ES-I3 (cell line): ENCODE data around the gene SMARCC2.
"Not testable (repeated sequence)": the region's sequence is repeated elsewhere in the genome, so short reads cannot be mapped to it uniquely, and the experiment has no call there.

Experiments used
- H3K36me3 ChIP-seq: 2 replicates; pipeline ENCODE4 v1.6.1; 2013; ENCODE audit warnings: mild to moderate bottlenecking, low read length, control low read depth, moderate library complexity; ENCODE audit not compliant: insufficient read depth
- H3K4me1 ChIP-seq: 2 replicates; pipeline ENCODE4 v1.6.1; 2013; ENCODE audit warnings: mild to moderate bottlenecking, control low read depth, low read length; ENCODE audit not compliant: insufficient read depth
- H3K9ac ChIP-seq: 2 replicates; pipeline ENCODE4 v1.6.1; 2013; ENCODE audit warnings: low read depth, mild to moderate bottlenecking, low read length, moderate library complexity
- H3K9me3 ChIP-seq: 2 replicates; pipeline ENCODE4 v1.6.1; 2013; ENCODE audit warnings: mild to moderate bottlenecking, low read length, moderate library complexity; ENCODE audit not compliant: control insufficient read depth, insufficient read depth

The SMARCC2 gene

GRCh38 chr12:56197921-56198635, 8.8 kb upstream of the SMARCC2 start:
- Histone ChIP-seq H3K4me1 (peaks cover 9% of the 10 kb centered on the region; the same call in 1 of the 2 replicates), H3K9me3 (no peaks in the 10 kb centered on the region), H3K9ac (no peak overlapping the region), H3K36me3 (no peaks in the 10 kb centered on the region)

- not testable (repeated sequence) for H3K9me3 ChIP-seq
Observed at GRCh38 chr12:56196818-56197550, 7.7 kb upstream of the SMARCC2 start.

GRCh38 chr12:56193025-56193578, 3.8 kb upstream of the SMARCC2 start:
- Histone ChIP-seq H3K9ac (no peak overlapping the region), H3K9me3 (no peaks in the 10 kb centered on the region), H3K36me3 (no peaks in the 10 kb centered on the region), H3K4me1 (peaks cover 2% of the 10 kb centered on the region; the same call in 1 of the 2 replicates)

More at GRCh38 chr12:56196818-56197550, 7.7 kb upstream of the SMARCC2 start:
- not testable (repeated sequence) for H3K4me1 ChIP-seq, H3K9ac ChIP-seq, H3K36me3 ChIP-seq

GRCh38 chr12:56192582-56192981, 3.3 kb upstream of the SMARCC2 start:
- H3K9ac ChIP-seq: no peak overlapping the region
- H3K36me3 ChIP-seq: no peaks in the 10 kb centered on the region
- peaks cover 4% of the 10 kb centered on the region; the same call in 1 of the 2 replicates for H3K4me1 ChIP-seq
- no peaks in the 10 kb centered on the region for H3K9me3 ChIP-seq

- H3K9me3 ChIP-seq: no peaks in the 10 kb centered on the region
- peaks cover 4% of the 10 kb centered on the region; the same call in 1 of the 2 replicates for H3K36me3 ChIP-seq
- H3K9ac ChIP-seq: peak overlapping the region; percentile 89
- H3K4me1 ChIP-seq: peaks cover 4% of the 10 kb centered on the region; the same call in 1 of the 2 replicates
Observed at GRCh38 chr12:56190695-56191155, 1.4 kb upstream of the SMARCC2 start.

- Histone ChIP-seq H3K36me3 (peaks cover 5% of the 10 kb centered on the region; the same call in 1 of the 2 replicates), H3K9ac (peak overlapping the region; percentile 89), H3K9me3 (no peaks in the 10 kb centered on the region), H3K4me1 (peaks cover 4% of the 10 kb centered on the region; the same call in 1 of the 2 replicates)
Observed at GRCh38 chr12:56189918-56190694, 823 bp upstream of the SMARCC2 start.

GRCh38 chr12:56188778-56189098, 545 bp downstream of the SMARCC2 start:
- Histone ChIP-seq H3K9ac (peak overlapping the region; percentile 83), H3K9me3 (no peaks in the 10 kb centered on the region), H3K4me1 (peaks cover 4% of the 10 kb centered on the region; the same call in 1 of the 2 replicates), H3K36me3 (peaks cover 9% of the 10 kb centered on the region)

- Histone ChIP-seq H3K4me1 (peaks cover 4% of the 10 kb centered on the region; the same call in 1 of the 2 replicates), H3K36me3 (peaks cover 12% of the 10 kb centered on the region), H3K9ac (peak overlapping the region; percentile 83), H3K9me3 (no peaks in the 10 kb centered on the region)
Observed at GRCh38 chr12:56188131-56188777, 1.0 kb downstream of the SMARCC2 start.

GRCh38 chr12:56186957-56187356, 2.3 kb downstream of the SMARCC2 start:
- Histone ChIP-seq H3K36me3 (peaks cover 13% of the 10 kb centered on the region), H3K4me1 (peaks cover 4% of the 10 kb centered on the region; the same call in 1 of the 2 replicates), H3K9ac (no peak overlapping the region), H3K9me3 (no peaks in the 10 kb centered on the region)

GRCh38 chr12:56178347-56178746, 10.9 kb downstream of the SMARCC2 start:
- Histone ChIP-seq H3K36me3 (peaks cover 44% of the 10 kb centered on the region), H3K9ac (no peak overlapping the region), H3K9me3 (no peaks in the 10 kb centered on the region), H3K4me1 (no peaks in the 10 kb centered on the region)

- Histone ChIP-seq H3K9ac (no peak overlapping the region), H3K36me3 (peaks cover 38% of the 10 kb centered on the region), H3K9me3 (no peaks in the 10 kb centered on the region), H3K4me1 (no peaks in the 10 kb centered on the region)
Observed at GRCh38 chr12:56172839-56173238, 16.4 kb downstream of the SMARCC2 start.

- H3K9me3 ChIP-seq: no peaks in the 10 kb centered on the region
- peaks cover 28% of the 10 kb centered on the region for H3K36me3 ChIP-seq
- H3K4me1 ChIP-seq: no peaks in the 10 kb centered on the region
- H3K9ac ChIP-seq: no peak overlapping the region
Observed at GRCh38 chr12:56169229-56169759, 20.0 kb downstream of the SMARCC2 start.

GRCh38 chr12:56165369-56165768, 23.9 kb downstream of the SMARCC2 start:
- no peaks in the 10 kb centered on the region for H3K9me3 ChIP-seq
- no peak overlapping the region for H3K9ac ChIP-seq
- peaks cover 25% of the 10 kb centered on the region for H3K36me3 ChIP-seq
- H3K4me1 ChIP-seq: peaks cover 10% of the 10 kb centered on the region; the same call in 1 of the 2 replicates
